HCT116 (cell line): ENCODE measurements around the gene CMIP. TPM values are rescaled to one million over a fixed set of nuclear protein-coding genes. Genes with fewer than 3 reads are reported as not detected.
A peak's percentile ranks its signal among the peaks of the same experiment; 100 is the strongest.

Source experiments
- ATAC-seq: fragments of 200-7000 bp; cut with Tn5 transposase; 2 replicates; pipeline ENCODE4 v1.9.1; 2020; ENCODE audit warnings: mild to moderate bottlenecking, moderate library complexity
- Bru-seq: library from RNA; stranded (reverse); fragments of 400-500 nt; gene quantifications from one replicate; lab custom pipeline; 2021; lab: Mats Ljungman, UMichigan
- BruChase-seq, 2 experiments: library from RNA; stranded (reverse); fragments of 400-500 nt; gene quantifications; one replicate each; lab custom pipeline; 2021; lab: Mats Ljungman, UMichigan
- BruUV-seq: library from RNA; stranded (reverse); fragments of 400-500 nt; replicated peaks from 2 replicates; lab custom pipeline; 2021; lab: Mats Ljungman, UMichigan
- CTCF ChIA-PET: fragments of 300-600 bp; sonication (Branson Sonifier 250); formaldehyde crosslinking; loops from one replicate; lab custom pipeline; 2021; ENCODE audit warnings: antibody characterized with exemption; lab: Charles Lee
- POLR2A ChIA-PET: fragments of 300-600, 350-600 bp; sonication (Branson Sonifier 250); formaldehyde crosslinking; loops from one replicate; lab custom pipeline; 2021; ENCODE audit warnings: antibody characterized with exemption; lab: Charles Lee
- RAD21 ChIA-PET, 2 experiments: fragments of 300-600 bp; sonication (Branson Sonifier 250); formaldehyde crosslinking; loops; one replicate each; lab custom pipeline; 2023; ENCODE audit warnings: low total read pairs in 2 of 2; ENCODE audit not compliant: uncharacterized antibody in 2 of 2, unreplicated experiment in 2 of 2, low non-redundant PET in 1 of 2; lab: Charles Lee
- DNase-seq: peaks from one replicate; pipeline ENCODE4 v3.0.0-alpha.2; 2010; ENCODE audit warnings: low read depth, low spot score
- H2AFZ ChIP-seq: fragments of 200-600 bp; shearing (Covaris generic), sonication (generic); 2 replicates; pipeline ENCODE4 v1.6.1; 2017; ENCODE audit warnings: low read depth, mixed run types, mixed read lengths, antibody characterized with exemption, low read length; ENCODE audit not compliant: poor library complexity, severe bottlenecking
- H3K27ac ChIP-seq: 2 replicates; pipeline ENCODE4 v1.5.1; 2012; ENCODE audit warnings: low read depth, low read length
- H3K27me3 ChIP-seq: fragments of 200-600 bp; sonication (generic); 2 replicates; pipeline ENCODE4 v1.6.1; 2016; ENCODE audit warnings: mixed run types, low read length, mixed read lengths; ENCODE audit not compliant: insufficient read depth
- H3K36me3 ChIP-seq, 2 experiments: fragments of 200-500 bp in 1 of 2; fragments of 200-600 bp in 1 of 2; sonication (Bioruptor generic) in 1 of 2; sonication (generic) in 1 of 2; 2 replicates each; pipeline versions ENCODE4 v1.5.1 to v1.6.1; 2014 to 2016; ENCODE audit warnings: low read length in 2 of 2, inconsistent platforms in 1 of 2, mixed read lengths in 1 of 2, mixed run types in 1 of 2; ENCODE audit not compliant: insufficient read depth in 2 of 2, control insufficient read depth in 1 of 2
- H3K4me1 ChIP-seq, 2 experiments: fragments of 200-600 bp in 1 of 2; sonication (generic) in 1 of 2; 2 replicates each; pipeline versions ENCODE4 v1.5.1 to v1.6.1; 2012 to 2017; ENCODE audit warnings: low read length in 2 of 2, inconsistent platforms in 1 of 2, mild to moderate bottlenecking in 1 of 2, mixed read lengths in 1 of 2, mixed run types in 1 of 2, moderate library complexity in 1 of 2; ENCODE audit not compliant: insufficient read depth in 2 of 2, control insufficient read depth in 1 of 2
- H3K4me2 ChIP-seq: fragments of 200-600 bp; sonication (generic); 2 replicates; pipeline ENCODE4 v1.6.1; 2017; ENCODE audit warnings: mixed run types, low read length, mixed read lengths
- H3K4me3 ChIP-seq, 2 experiments: fragments of 200-600 bp in 1 of 2; sonication (generic) in 1 of 2; replicated peaks in 1 of 2; 2 replicates each; pipeline ENCODE4 v1.5.1; 2011 to 2016; ENCODE audit warnings: low read length in 2 of 2, control low read depth in 1 of 2, low read depth in 1 of 2, mild to moderate bottlenecking in 1 of 2, mixed read lengths in 1 of 2, mixed run types in 1 of 2
- H3K79me2 ChIP-seq: fragments of 200-600 bp; sonication (generic); 2 replicates; pipeline ENCODE4 v1.6.1; 2017; ENCODE audit warnings: mild to moderate bottlenecking, mixed run types, low read length, moderate library complexity, mixed read lengths; ENCODE audit not compliant: insufficient read depth
- H3K9ac ChIP-seq: fragments of 200-600 bp; sonication (generic); 2 replicates; pipeline ENCODE4 v1.6.1; 2016; ENCODE audit warnings: low read length, mixed read lengths
- H3K9me2 ChIP-seq: fragments of 200-600 bp; sonication (generic), shearing (Covaris generic); 2 replicates; pipeline ENCODE4 v1.6.1; 2017; ENCODE audit warnings: mixed run types, mild to moderate bottlenecking, moderate library complexity; ENCODE audit not compliant: insufficient read depth
- H3K9me3 ChIP-seq, 2 experiments: fragments of 200-500 bp in 1 of 2; fragments of 200-600 bp in 1 of 2; sonication (Bioruptor generic) in 1 of 2; sonication (generic) in 1 of 2; 2 replicates each; pipeline ENCODE4 v1.6.1; 2014 to 2017; ENCODE audit warnings: low read length in 2 of 2, mixed read lengths in 2 of 2, inconsistent platforms in 1 of 2, low read depth in 1 of 2, mild to moderate bottlenecking in 1 of 2, mixed run types in 1 of 2, moderate library complexity in 1 of 2; ENCODE audit not compliant: control insufficient read depth in 1 of 2, insufficient read depth in 1 of 2
- H4K20me1 ChIP-seq: fragments of 200-600 bp; sonication (generic), shearing (Covaris generic); 2 replicates; pipeline ENCODE4 v1.6.1; 2017; ENCODE audit warnings: mixed run types, mild to moderate bottlenecking, moderate library complexity; ENCODE audit not compliant: insufficient read depth
- ATF3 ChIP-seq: IDR thresholded peaks from 2 replicates; pipeline ENCODE4 v1.6.1; 2012
- ELF1 ChIP-seq: IDR thresholded peaks from 2 replicates; pipeline ENCODE4 v1.6.1; 2012; ENCODE audit warnings: low read depth, borderline replicate concordance
- EZH2phosphoT487 ChIP-seq: fragments of 200-600 bp; IDR thresholded peaks from 2 replicates; pipeline ENCODE4 v1.6.1; 2018; ENCODE audit warnings: antibody characterized with exemption, borderline replicate concordance
- FOSL1 ChIP-seq: IDR thresholded peaks from 2 replicates; pipeline ENCODE4 v1.6.1; 2012; ENCODE audit warnings: low read depth
- JUND ChIP-seq: IDR thresholded peaks from 2 replicates; pipeline ENCODE4 v1.6.1; 2012
- POLR2A ChIP-seq: IDR thresholded peaks from 2 replicates; pipeline ENCODE4 v1.7.0; 2011; ENCODE audit warnings: borderline replicate concordance; ENCODE audit not compliant: insufficient read depth, insufficient read length; ENCODE audit errors: extremely low read depth
- POLR2AphosphoS5 ChIP-seq: IDR thresholded peaks from 2 replicates; pipeline ENCODE4 v1.6.1; 2011; ENCODE audit warnings: mild to moderate bottlenecking, low read depth, low read length, moderate library complexity
- SP1 ChIP-seq: IDR thresholded peaks from 2 replicates; pipeline ENCODE4 v1.6.1; 2012; ENCODE audit warnings: low read depth
- YY1 ChIP-seq: IDR thresholded peaks from 2 replicates; pipeline ENCODE4 v1.6.1; 2011; ENCODE audit warnings: low read length, low read depth, moderate library complexity, mild to moderate bottlenecking; ENCODE audit not compliant: insufficient replicate concordance; ENCODE audit errors: extremely low read depth
- intact Hi-C: fragments of 100-400 bp; cut with micrococcal nuclease; formaldehyde crosslinking; loops from 2 replicates; pipeline ENCODE4 v1.10.0; 2022
- long read RNA-seq: library from polyadenylated mRNA; unstranded; transcript quantifications from one replicate; pipeline ENCODE4 v2.0.0, GENCODE V29; 2021; ENCODE audit not compliant: unreplicated experiment
- polyA plus RNA-seq: library from polyadenylated mRNA; unstranded; fragments of >200 nt; gene quantifications from 2 replicates; pipeline ENCODE4 v1.2.1, GENCODE V29; 2012; ENCODE audit warnings: missing spikeins
- total RNA-seq: library from RNA; stranded (reverse); gene quantifications from one replicate; pipeline ENCODE4 v1.2.1, GENCODE V29; 2021; ENCODE audit not compliant: unreplicated experiment

CMIP gene
- 64.6 TPM for total RNA-seq
- 40.2 and 45.3 TPM in 2 replicates for polyA plus RNA-seq
- Bru-seq, nascent RNA, result percentile 91 among the genes with signal in this experiment
- percentile 84 among the genes with signal in this experiment for BruChase-seq, experiment 1, labeled RNA remaining after a 6-hour chase
- BruChase-seq, experiment 2, labeled RNA remaining after a 2-hour chase, result percentile 84 among the genes with signal in this experiment
- long read RNA-seq, partial matches to known transcripts, result 2 of 10 reads
- long read RNA-seq, other reads (novel, unspliced or antisense), result 8 of 10 reads

- CTCF ChIA-PET, result no interaction called here
- Histone ChIP-seq H4K20me1 (peaks cover 9% of the 10 kb centered on the region; the same call in 1 of the 2 replicates), H3K9me3 (no peaks in the 10 kb centered on the region), H2AFZ (no peak within 1 kb of the TSS), H3K36me3 (peaks cover 0 to 8% of the 10 kb centered on the region in 2 experiments; a peak in 1 of 4 replicates), H3K79me2 (peaks cover 45% of the 10 kb centered on the region), H3K27me3 (no peaks in the 10 kb centered on the region), H3K4me3 (peak within 1 kb of the TSS; percentile 62 to 86), H3K9me2 (no peaks in the 10 kb centered on the region), H3K4me1 (peaks cover 10 to 60% of the 10 kb centered on the region in 2 experiments; a peak in 3 of 4 replicates), H3K4me2 (peak within 1 kb of the TSS; percentile 83), H3K9ac (peak within 1 kb of the TSS; percentile 92), H3K27ac (peak within 1 kb of the TSS; percentile 59)
- DNase-seq, result peak; percentile 50
- no TSS peak for BruUV-seq
- RAD21 ChIA-PET, result no interaction called here
- POLR2A ChIA-PET, result no interaction called here
- no peak for TF ChIP-seq SP1
- peak; percentile 27 for TF ChIP-seq POLR2AphosphoS5
- peak; percentile 14 for TF ChIP-seq YY1
- ATAC-seq, result peak; percentile 88
- intact Hi-C loops, result no loop called here
These were observed at the start of gene CMIP for GRCh38 chr16:81444448-81445121. CMIP (plus strand) TSS chr16:81444808.

- H3K27me3 ChIP-seq, result no peaks in the 10 kb centered on the region
- H3K36me3 ChIP-seq, result no peaks in the 10 kb centered on the region; a peak in 1 of 4 replicates
- H4K20me1 ChIP-seq, result no peaks in the 10 kb centered on the region
- BruUV-seq, result no TSS peak
- H3K4me1 ChIP-seq, result no peaks in the 10 kb centered on the region
- H3K9me3 ChIP-seq, result no peaks in the 10 kb centered on the region
- H2AFZ ChIP-seq, result no peak overlapping the region
- H3K9ac ChIP-seq, result no peak overlapping the region
- ChIA-PET CTCF (no interaction called here), RAD21 (no interaction called here), POLR2A (no interaction called here)
- H3K27ac ChIP-seq, result no peak overlapping the region
- H3K4me2 ChIP-seq, result no peak overlapping the region
- ATAC-seq (no peak), DNase-seq (no peak)
- TF ChIP-seq EZH2phosphoT487 (no peak), ELF1 (no peak), JUND (no peak), ATF3 (no peak), POLR2A (no peak), FOSL1 (no peak), YY1 (no peak)
- no peaks in the 10 kb centered on the region for H3K79me2 ChIP-seq
- H3K4me3 ChIP-seq, result no peak overlapping the region
- H3K9me2 ChIP-seq, result no peaks in the 10 kb centered on the region
- intact Hi-C loops, result no loop called here
These were observed 49.5 kb upstream of the CMIP start for GRCh38 chr16:81394966-81395655.
